Activated B cell treated with CpG ODN at 0.5 μM for 24 hours (primary cell): ENCODE measurements around the gene HBG2. TPM values are rescaled to one million over a fixed set of nuclear protein-coding genes. Genes with fewer than 3 reads are reported as not detected.

Experiments used
- ATAC-seq: fragments of 200-7000 bp; cut with Tn5 transposase; one replicate; pipeline ENCODE4 v1.10.0; 2021; ENCODE audit warnings: low read depth, mild to moderate bottlenecking, moderate library complexity
- CTCF ChIA-PET: fragments of 350-600 bp; sonication (Branson Sonifier 250); formaldehyde crosslinking; loops from one replicate; lab custom pipeline; 2021; ENCODE audit warnings: antibody characterized with exemption; lab: Charles Lee
- POLR2A ChIA-PET: fragments of 350-600 bp; sonication (Branson Sonifier 250); formaldehyde crosslinking; loops from one replicate; lab custom pipeline; 2021; ENCODE audit warnings: antibody characterized with exemption; lab: Charles Lee
- DNase-seq: peaks from one replicate; pipeline ENCODE4 v3.0.0; 2022
- H3K27ac Mint-ChIP-seq: one replicate; pipeline ENCODE4 v1.8.0; 2020; ENCODE audit warnings: mixed read lengths
- H3K27me3 Mint-ChIP-seq: one replicate; pipeline ENCODE4 v1.8.0; 2021; ENCODE audit warnings: mixed read lengths
- H3K36me3 Mint-ChIP-seq: one replicate; pipeline ENCODE4 v1.8.0; 2021; ENCODE audit warnings: low read depth, mixed read lengths
- H3K4me1 Mint-ChIP-seq: one replicate; pipeline ENCODE4 v1.8.0; 2021; ENCODE audit warnings: mixed read lengths
- H3K4me3 Mint-ChIP-seq: one replicate; pipeline ENCODE4 v1.8.0; 2020; ENCODE audit warnings: mild to moderate bottlenecking, mixed read lengths
- H3K9me3 Mint-ChIP-seq: one replicate; pipeline ENCODE4 v1.8.0; 2020; ENCODE audit warnings: mixed read lengths
- CTCF ChIP-seq: fragments of 200-600 bp; IDR thresholded peaks from one replicate; pipeline ENCODE4 v1.8.0; 2022; ENCODE audit warnings: antibody characterized with exemption, mild to moderate bottlenecking
- intact Hi-C: fragments of 100-400 bp; cut with micrococcal nuclease; formaldehyde crosslinking; loops from one replicate; pipeline ENCODE4 v1.15.1; 2024
- total RNA-seq: library from RNA; stranded (reverse); gene quantifications from 2 replicates; pipeline ENCODE4 v1.2.3, GENCODE V29; 2022

HBG2 gene
- total RNA-seq, 1 donor from 2014 or later: not detected

GRCh38 chr11:5247472-5248192 lies 6.9 kb downstream of the HBG2 start:
- Mint-ChIP-seq H3K27ac (no peak overlapping the region), H3K9me3 (no peaks in the 10 kb centered on the region), H3K36me3 (no peaks in the 10 kb centered on the region), H3K4me3 (no peak overlapping the region), H3K27me3 (peaks cover 3% of the 10 kb centered on the region), H3K4me1 (no peaks in the 10 kb centered on the region)
- no peak for TF ChIP-seq CTCF
- ChIA-PET POLR2A (no interaction called here), CTCF (no interaction called here)
- ATAC-seq: no peak
- no peak for DNase-seq
- intact Hi-C loops: no loop called here

DNA sequence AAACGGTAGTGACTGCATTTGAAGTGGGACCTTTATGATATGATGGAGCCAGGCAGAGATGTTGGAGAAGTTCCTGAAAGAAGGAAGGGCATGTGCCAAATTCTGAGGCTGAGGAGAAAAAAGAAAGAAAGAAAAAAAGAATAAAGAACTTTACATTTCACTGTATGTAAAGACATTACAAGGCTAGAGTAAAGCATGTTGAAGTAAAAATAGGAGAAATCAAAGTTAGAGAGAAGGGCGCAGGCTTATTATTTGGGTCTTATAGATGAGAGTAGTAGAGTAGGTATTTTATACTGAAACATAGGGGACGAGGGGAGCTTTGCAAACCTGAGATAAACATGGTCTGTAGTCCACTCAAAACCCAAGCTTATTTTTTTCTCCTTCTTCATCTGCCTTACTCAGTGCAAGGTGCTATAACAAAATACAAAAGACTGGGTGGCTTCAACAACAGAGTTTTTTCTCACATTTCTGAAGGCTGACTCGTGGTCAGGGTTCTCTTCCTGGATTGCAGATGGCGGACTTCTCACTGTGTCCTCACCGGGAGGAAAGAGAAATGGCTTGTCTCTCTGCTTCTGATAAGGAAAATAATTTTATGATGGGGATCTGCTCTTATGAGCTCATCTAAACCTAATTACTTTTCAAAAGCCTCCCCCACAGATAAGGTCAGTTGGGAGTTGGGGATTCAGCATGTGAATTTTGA lies 7.7 kb downstream of the HBG2 start:
- H3K9me3 Mint-ChIP-seq: no peaks in the 10 kb centered on the region
- no peak for ATAC-seq

GRCh38 chr11:5245155-5245554 lies 9.4 kb downstream of the HBG2 start:
- H3K4me1 Mint-ChIP-seq: no peaks in the 10 kb centered on the region
- H3K9me3 Mint-ChIP-seq: no peaks in the 10 kb centered on the region
- H3K36me3 Mint-ChIP-seq: no peaks in the 10 kb centered on the region
- no peak overlapping the region for H3K27ac Mint-ChIP-seq
- H3K4me3 Mint-ChIP-seq: no peak overlapping the region
- DNase-seq: no peak
- TF ChIP-seq CTCF: no peak
- H3K27me3 Mint-ChIP-seq: peaks cover 3% of the 10 kb centered on the region
- ATAC-seq: no peak
- ChIA-PET POLR2A (no interaction called here), CTCF (no interaction called here)
- intact Hi-C loops: no loop called here

More for the DNA sequence above, 7.7 kb downstream of the HBG2 start:
- DNase-seq: no peak
- peaks cover 3% of the 10 kb centered on the region for H3K27me3 Mint-ChIP-seq
- no peaks in the 10 kb centered on the region for H3K36me3 Mint-ChIP-seq
- CTCF ChIA-PET: no interaction called here
- no peak for TF ChIP-seq CTCF
- H3K4me3 Mint-ChIP-seq: no peak overlapping the region
- H3K4me1 Mint-ChIP-seq: no peaks in the 10 kb centered on the region
- POLR2A ChIA-PET: no interaction called here
- intact Hi-C loops: no loop called here
- H3K27ac Mint-ChIP-seq: no peak overlapping the region

GRCh38 chr11:5243816-5244180 lies 10.8 kb downstream of the HBG2 start:
- ATAC-seq (no peak), DNase-seq (no peak)
- no peak for TF ChIP-seq CTCF
- POLR2A ChIA-PET: no interaction called here
- Mint-ChIP-seq H3K4me1 (no peaks in the 10 kb centered on the region), H3K4me3 (no peak overlapping the region), H3K27ac (no peak overlapping the region), H3K9me3 (no peaks in the 10 kb centered on the region), H3K27me3 (peaks cover 5% of the 10 kb centered on the region), H3K36me3 (no peaks in the 10 kb centered on the region)
- CTCF ChIA-PET: no interaction called here
- intact Hi-C loops: no loop called here

DNA sequence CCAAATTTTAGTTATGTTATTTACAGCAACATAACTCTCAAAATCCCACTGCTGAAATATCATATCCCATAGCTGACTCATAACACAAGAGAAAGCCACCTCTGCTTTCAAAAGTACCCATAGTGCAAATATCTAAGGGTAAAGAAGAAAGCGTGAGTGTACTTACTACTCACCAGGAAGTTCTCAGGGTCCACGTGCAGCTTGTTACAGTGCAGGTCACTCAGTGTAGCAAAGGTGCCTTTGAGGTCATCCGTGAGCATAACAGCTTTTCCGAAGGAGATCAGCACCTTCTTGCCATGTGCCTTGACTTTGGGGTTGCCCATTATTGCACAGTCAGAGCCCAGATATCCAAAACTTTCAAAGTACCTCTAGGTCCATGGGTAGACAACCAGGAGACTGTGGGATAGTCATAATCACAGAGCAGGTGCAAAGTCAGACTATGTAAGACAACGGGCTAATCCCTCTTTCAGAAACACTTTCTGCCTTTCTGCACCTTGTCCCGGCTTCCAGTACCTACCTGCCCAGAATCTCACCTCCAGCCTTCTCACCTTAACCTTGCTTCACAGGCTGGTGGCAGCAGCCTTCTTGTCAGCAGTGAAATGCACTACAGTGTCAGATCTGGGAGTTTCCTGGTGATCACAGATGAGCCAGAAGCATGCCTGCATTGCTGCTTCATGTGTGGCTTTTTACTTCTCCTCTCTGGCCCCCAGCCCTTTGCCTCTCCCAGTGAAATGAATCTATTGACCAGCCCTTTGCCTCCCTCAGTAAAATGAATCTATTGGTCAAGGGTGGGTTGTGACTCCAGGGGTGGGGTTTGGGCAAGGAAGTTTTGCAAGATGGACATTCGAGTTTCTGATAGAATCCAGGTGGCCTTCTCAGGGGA lies 11.4 kb downstream of the HBG2 start:
- H3K27me3 Mint-ChIP-seq: peaks cover 5% of the 10 kb centered on the region
- POLR2A ChIA-PET: no interaction called here
- CTCF ChIA-PET: no interaction called here
- no peak overlapping the region for H3K4me3 Mint-ChIP-seq
- DNase-seq (no peak), ATAC-seq (no peak)
- no peaks in the 10 kb centered on the region for H3K36me3 Mint-ChIP-seq
- intact Hi-C loops: no loop called here
- H3K27ac Mint-ChIP-seq: no peak overlapping the region
- no peaks in the 10 kb centered on the region for H3K9me3 Mint-ChIP-seq
- H3K4me1 Mint-ChIP-seq: no peaks in the 10 kb centered on the region
- TF ChIP-seq CTCF: no peak
